K562 (cell line): ENCODE measurements around the gene MRNIP. TPM values are rescaled to one million over a fixed set of nuclear protein-coding genes. Genes with fewer than 3 reads are reported as not detected.

ENCODE experiments used
- AFF1 ChIP-seq, 2 experiments: fragments of 450-650 bp; IDR thresholded peaks; 2 replicates each; pipeline ENCODE4 v1.6.1; 2018; ENCODE audit warnings: mild to moderate bottlenecking in 2 of 2, low read depth in 1 of 2; ENCODE audit not compliant: partially characterized antibody in 2 of 2
- ATF7 ChIP-seq: fragments of 450-650 bp; IDR thresholded peaks from 2 replicates; pipeline ENCODE4 v1.7.1; 2014; ENCODE audit warnings: mild to moderate bottlenecking, moderate library complexity
- CBFA2T3 ChIP-seq: fragments of 450-650 bp; IDR thresholded peaks from 2 replicates; pipeline ENCODE4 v1.6.1; 2017
- CEBPG ChIP-seq, 3 experiments: fragments of 200-800 bp in 1 of 3; sonication (Bioruptor generic) in 1 of 3; sonication (generic) in 1 of 3; formaldehyde crosslinking in 1 of 3; IDR thresholded peaks in 2 of 3; conservative IDR thresholded peaks in 1 of 3; 2 replicates each; pipeline versions ENCODE4 v1.6.1 to v1.8.0; 2016 to 2022; ENCODE audit warnings: missing compliant biosample characterization in 2 of 3, missing genetic modification characterization in 2 of 3, mild to moderate bottlenecking in 1 of 3, missing genetic modification reagents in 1 of 3
- HMG20B ChIP-seq: fragments of 250-450 bp; sonication (Bioruptor Pico); IDR thresholded peaks from 2 replicates; pipeline ENCODE4 v1.5.0; 2021; ENCODE audit warnings: mild to moderate bottlenecking
- HMGXB4 ChIP-seq: sonication (generic); formaldehyde crosslinking; IDR thresholded peaks from 2 replicates; pipeline ENCODE4 v1.8.1; 2023; ENCODE audit warnings: mild to moderate bottlenecking, missing genetic modification reagents
- ILK ChIP-seq: fragments of 450-650 bp; IDR thresholded peaks from 2 replicates; pipeline ENCODE4 v1.6.1; 2016; ENCODE audit warnings: missing genetic modification characterization, low read depth, mild to moderate bottlenecking, missing compliant biosample characterization, moderate library complexity, borderline replicate concordance
- MAZ ChIP-seq, 2 experiments: fragments of 450-650 bp in 1 of 2; sonication (generic) in 1 of 2; formaldehyde crosslinking; IDR thresholded peaks in 1 of 2; conservative IDR thresholded peaks in 1 of 2; 2 replicates each; pipeline versions ENCODE4 v1.4.0 to v1.5.0; 2020; ENCODE audit warnings: mild to moderate bottlenecking in 1 of 2, missing genetic modification reagents in 1 of 2
- MCM3 ChIP-seq: fragments of 450-650 bp; IDR thresholded peaks from 2 replicates; pipeline ENCODE4 v1.6.1; 2016
- MCM5 ChIP-seq: fragments of 450-650 bp; IDR thresholded peaks from 2 replicates; pipeline ENCODE4 v1.6.1; 2016; ENCODE audit warnings: low read depth
- POLR3G ChIP-seq: IDR thresholded peaks from 2 replicates; pipeline ENCODE4 v1.6.1; 2011; ENCODE audit not compliant: insufficient read length, insufficient replicate concordance; ENCODE audit errors: extremely low read depth
- RBM34 ChIP-seq: fragments of 200-400 bp; formaldehyde crosslinking; IDR thresholded peaks from 2 replicates; pipeline ENCODE4 v1.6.1; 2018; ENCODE audit warnings: low read length, borderline replicate concordance; ENCODE audit not compliant: insufficient read depth
- SLC30A9 ChIP-seq: fragments of 250-450 bp; sonication (Bioruptor Pico); IDR thresholded peaks from 2 replicates; pipeline ENCODE4 v1.8.0; 2022; ENCODE audit warnings: mild to moderate bottlenecking, moderate library complexity
- STAT5A ChIP-seq: IDR thresholded peaks from 2 replicates; pipeline ENCODE4 v1.6.1; 2012; ENCODE audit warnings: low read length, inconsistent platforms, borderline replicate concordance
- THRB ChIP-seq: fragments of 450-650 bp; formaldehyde crosslinking; conservative IDR thresholded peaks from 2 replicates; pipeline ENCODE4 v1.4.0; 2022; ENCODE audit warnings: mild to moderate bottlenecking, missing genetic modification characterization
- XRCC5 ChIP-seq: fragments of 200-400 bp; formaldehyde crosslinking; IDR thresholded peaks from 2 replicates; pipeline ENCODE4 v1.6.1; 2017; ENCODE audit warnings: low read depth, mild to moderate bottlenecking, low read length
- ZNF511 ChIP-seq: sonication (generic); formaldehyde crosslinking; IDR thresholded peaks from 2 replicates; pipeline ENCODE4 v1.8.0; 2022; ENCODE audit warnings: mild to moderate bottlenecking, missing genetic modification reagents
- ZNF830 ChIP-seq: fragments of 250-450 bp; sonication (Bioruptor Pico); IDR thresholded peaks from 2 replicates; pipeline ENCODE4 v1.5.0; 2021; ENCODE audit warnings: mild to moderate bottlenecking
- polyA plus RNA-seq, 8 experiments: library from polyadenylated mRNA; depleted of rRNA in 4 of 8; stranded (reverse) in 5 of 8; unstranded in 3 of 8; fragments of >200 nt; fragmentation: Nextera tagmentation in 2 of 8; fragmentation: Illumina TruSeq in 1 of 8; extraction: Ambion mirVana in 2 of 8; extraction: Trizol in 1 of 8; gene quantifications; 2 replicates each; pipeline versions ENCODE4 v1.2.1 to v1.2.3, GENCODE V29; 2011 to 2014; ENCODE audit warnings: inconsistent platforms in 1 of 8, missing spikeins in 1 of 8
- total RNA-seq, 7 experiments: library from RNA; depleted of rRNA in 6 of 7; stranded (reverse); fragments of >200 nt in 6 of 7; fragmentation: Illumina TruSeq in 2 of 7; extraction: Trizol in 2 of 7; gene quantifications; 2 replicates each; pipeline versions ENCODE4 v1.2.1 to v1.2.3, GENCODE V29; 2011 to 2021; ENCODE audit warnings: low replicate concordance in 1 of 7

The MRNIP gene
- total and polyA plus RNA-seq, 9 of the 15 experiments (the other 6 are each of a cell fraction or from before 2014, with no cell fraction given) = 3.6 to 39.0 (median 16.8) TPM

DNA sequence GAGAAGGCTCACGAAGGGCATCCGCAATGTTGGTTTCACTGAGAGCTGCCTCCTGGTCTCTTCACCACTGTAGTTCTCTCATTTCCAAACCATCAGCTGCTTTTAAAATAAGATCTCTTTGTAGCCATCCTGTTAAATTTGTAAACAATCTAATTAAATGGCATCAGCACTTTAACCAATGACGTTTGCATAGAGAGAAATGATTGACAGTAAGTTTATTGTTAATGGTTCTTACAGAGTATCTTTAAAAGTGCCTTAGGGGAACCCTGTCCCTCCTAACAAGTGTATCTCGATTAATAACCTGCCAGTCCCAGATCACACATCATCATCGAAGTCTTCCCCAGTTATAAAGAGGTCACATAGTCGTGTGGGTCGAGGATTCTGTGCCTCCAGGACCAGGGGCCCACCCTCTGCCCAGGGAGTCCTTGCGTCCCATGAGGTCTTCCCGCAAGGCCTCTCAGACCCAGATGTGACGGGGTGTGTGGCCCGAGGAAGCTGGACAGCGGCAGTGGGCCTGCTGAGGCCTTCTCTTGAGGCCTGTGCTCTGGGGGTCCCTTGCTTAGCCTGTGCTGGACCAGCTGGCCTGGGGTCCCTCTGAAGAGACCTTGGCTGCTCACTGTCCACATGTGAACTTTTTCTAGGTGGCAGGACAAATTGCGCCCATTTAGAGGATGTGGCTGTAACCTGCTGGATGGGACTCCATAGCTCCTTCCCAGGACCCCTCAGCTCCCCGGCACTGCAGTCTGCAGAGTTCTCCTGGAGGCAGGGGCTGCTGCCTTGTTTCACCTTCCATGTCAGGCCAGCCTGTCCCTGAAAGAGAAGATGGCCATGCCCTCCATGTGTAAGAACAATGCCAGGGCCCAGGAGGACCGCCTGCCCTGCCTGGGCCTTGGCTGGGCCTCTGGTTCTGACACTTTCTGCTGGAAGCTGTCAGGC is 21.3 kb downstream of the MRNIP start (continued):
- TF ChIP-seq HMGXB4 (CRISPR knock-in tag) (no peak), THRB (CRISPR knock-in tag) (0 out of 2 replicates have a peak, but pooled peaks have one; percentile 29), RBM34 (no peak), ZNF830 (CRISPR knock-in tag) (peak; percentile 32; the same call in 1 of the 2 replicates), POLR3G (no peak), CBFA2T3 (no peak), MCM5 (no peak), ILK (tag) (no peak), XRCC5 (no peak), ATF7 (no peak), STAT5A (no peak), MAZ (CRISPR knock-in tag; conservative IDR thresholded peaks at IDR 0.05 in 1 of 2, IDR thresholded peaks at IDR 0.05 in 1 of 2) (0 out of 4 replicates have a peak, but pooled peaks of 1 of the 2 experiments have one; percentile 10), MCM3 (no peak), AFF1 (IDR thresholded peaks at IDR 0.05; ENCODE audit: low read depth in 1 of 2, partially characterized antibody in 2 of 2) (no peak), SLC30A9 (CRISPR knock-in tag) (no peak), CEBPG (CRISPR knock-in tag; IDR thresholded peaks at IDR 0.05) (no peak), CEBPG (tag; conservative IDR thresholded peaks at IDR 0.05 in 1 of 2, IDR thresholded peaks at IDR 0.05 in 1 of 2) (no peak), HMG20B (CRISPR knock-in tag) (no peak), ZNF511 (CRISPR knock-in tag) (no peak)
